ENCODE measurements around the gene CADM3.

The CADM3 gene

GRCh38 chr1:159168043-159168442, 3.4 kb upstream of the CADM3 start:
- Histone ChIP-seq H3K4me3 (ENCODE audit: low read depth in 1 of 2, low read length in 1 of 2) (no peak overlapping the region), H3K27me3 (peaks cover 94% of the 10 kb centered on the region), H3K9me3 (no peaks in the 10 kb centered on the region), H3K4me1 (ENCODE audit: control insufficient read depth in 1 of 2, insufficient read depth in 1 of 2, low read depth in 1 of 2, low read length in 1 of 2) (no peaks in the 10 kb centered on the region), H3K27ac (no peak overlapping the region), H3K36me3 (no peaks in the 10 kb centered on the region)
- no peak for TF ChIP-seq CTCF (IDR thresholded peaks at IDR 0.05)

GRCh38 chr1:159170639-159171038, 776 bp upstream of the CADM3 start:
- no peak for TF ChIP-seq CTCF (IDR thresholded peaks at IDR 0.05)
- no peaks in the 10 kb centered on the region for H3K4me1 ChIP-seq (ENCODE audit: control insufficient read depth in 1 of 2, insufficient read depth in 1 of 2, low read depth in 1 of 2, low read length in 1 of 2)
- no peak overlapping the region for H3K27ac ChIP-seq
- peaks cover 100% of the 10 kb centered on the region for H3K27me3 ChIP-seq
- H3K36me3 ChIP-seq = no peaks in the 10 kb centered on the region
- no peaks in the 10 kb centered on the region for H3K9me3 ChIP-seq
- H3K4me3 ChIP-seq (ENCODE audit: low read depth in 1 of 2, low read length in 1 of 2) = no peak overlapping the region

GRCh38 chr1:159171688-159172501, 480 bp downstream of the CADM3 start:
- TF ChIP-seq CTCF (IDR thresholded peaks at IDR 0.05) = no peak
- Histone ChIP-seq H3K27ac (no peak overlapping the region), H3K36me3 (no peaks in the 10 kb centered on the region), H3K9me3 (no peaks in the 10 kb centered on the region), H3K4me3 (ENCODE audit: low read depth in 1 of 2, low read length in 1 of 2) (no peak overlapping the region), H3K27me3 (peaks cover 99% of the 10 kb centered on the region), H3K4me1 (ENCODE audit: control insufficient read depth in 1 of 2, insufficient read depth in 1 of 2, low read depth in 1 of 2, low read length in 1 of 2) (no peaks in the 10 kb centered on the region)

GRCh38 chr1:159172614-159173291, 1.3 kb downstream of the CADM3 start:
- H3K4me1 ChIP-seq (ENCODE audit: control insufficient read depth in 1 of 2, insufficient read depth in 1 of 2, low read depth in 1 of 2, low read length in 1 of 2) = no peaks in the 10 kb centered on the region
- H3K27me3 ChIP-seq = peaks cover 98% of the 10 kb centered on the region
- no peak for TF ChIP-seq CTCF (IDR thresholded peaks at IDR 0.05)
- H3K27ac ChIP-seq = no peak overlapping the region
- H3K9me3 ChIP-seq = no peaks in the 10 kb centered on the region
- H3K36me3 ChIP-seq = no peaks in the 10 kb centered on the region
- H3K4me3 ChIP-seq (ENCODE audit: low read depth in 1 of 2, low read length in 1 of 2) = no peak overlapping the region

GRCh38 chr1:159173320-159173719, 1.9 kb downstream of the CADM3 start:
- H3K27me3 ChIP-seq = peaks cover 98% of the 10 kb centered on the region
- TF ChIP-seq CTCF (IDR thresholded peaks at IDR 0.05) = no peak
- H3K27ac ChIP-seq = no peak overlapping the region
- no peak overlapping the region for H3K4me3 ChIP-seq (ENCODE audit: low read depth in 1 of 2, low read length in 1 of 2)
- H3K9me3 ChIP-seq = no peaks in the 10 kb centered on the region
- H3K4me1 ChIP-seq (ENCODE audit: control insufficient read depth in 1 of 2, insufficient read depth in 1 of 2, low read depth in 1 of 2, low read length in 1 of 2) = no peaks in the 10 kb centered on the region
- H3K36me3 ChIP-seq = no peaks in the 10 kb centered on the region
